Activated CD4-positive, CD25-positive, alpha-beta regulatory T cell treated with anti-CD3 and anti-CD28 coated beads, Interleukin-2, amount 50 U/mL, for 16 hours (primary cell): Measurements from ENCODE around the gene GCLC.
"Not testable (repeated sequence)": the region's sequence is repeated elsewhere in the genome, so short reads cannot be mapped to it uniquely, and the experiment has no call there.

ENCODE experiments used
- DNase-seq: peaks from one replicate; pipeline ENCODE4 v3.0.0-alpha.2; 2020; ENCODE audit warnings: low read depth, low spot score

GCLC gene

GRCh38 chr6:53544470-53545308 lies at the start of gene GCLC:
Gene GCLC (minus strand): TSS chr6:53545101. CDS start chr6:53544645, 456 bp downstream.
- peak; percentile 72 for DNase-seq

GRCh38 chr6:53594596-53594995 lies 49.7 kb upstream of the GCLC start:
- no peak for DNase-seq

GRCh38 chr6:53593001-53593488 lies 48.1 kb upstream of the GCLC start:
- DNase-seq, result no peak

GRCh38 chr6:53591873-53592272 lies 47.0 kb upstream of the GCLC start:
- no peak for DNase-seq

GRCh38 chr6:53588816-53589509 lies 44.1 kb upstream of the GCLC start:
- no peak for DNase-seq

- no peak for DNase-seq
Observed at GRCh38 chr6:53587291-53587690, 42.4 kb upstream of the GCLC start.

DNA sequence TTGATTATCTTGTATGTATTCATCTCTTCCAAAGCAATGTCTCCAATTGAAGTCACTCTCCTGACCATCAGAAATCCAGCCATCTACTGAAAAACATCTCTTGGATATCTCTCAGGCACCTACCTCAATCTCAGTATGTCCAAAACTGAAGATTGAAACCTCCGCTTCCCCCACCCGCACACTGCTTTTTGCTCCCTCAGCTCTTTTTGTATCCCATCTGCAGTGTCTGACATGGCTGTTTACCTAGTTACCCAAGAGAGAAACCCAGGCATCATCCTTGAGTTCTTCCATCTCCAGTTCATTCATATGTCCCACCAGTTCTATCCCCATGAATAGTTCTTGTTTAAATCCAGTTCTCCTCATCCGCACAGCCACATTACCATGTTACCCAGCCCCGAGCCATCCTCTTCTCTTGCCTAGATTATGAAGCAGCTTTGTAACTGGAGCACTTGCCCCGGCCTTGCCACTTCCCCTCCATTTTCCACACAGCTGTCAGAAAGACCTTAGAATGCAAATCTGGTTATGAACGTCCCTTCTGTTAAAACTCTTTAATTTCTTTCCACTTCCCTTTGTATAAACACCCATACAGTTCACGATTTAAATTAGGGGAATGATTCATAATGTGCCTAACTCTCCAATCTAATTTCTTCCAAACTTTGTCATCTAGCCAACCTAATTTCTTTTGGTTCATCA lies 40.5 kb upstream of the GCLC start:
- no peak for DNase-seq

- DNase-seq, result no peak
Observed at GRCh38 chr6:53584726-53585125, 39.8 kb upstream of the GCLC start.

DNA sequence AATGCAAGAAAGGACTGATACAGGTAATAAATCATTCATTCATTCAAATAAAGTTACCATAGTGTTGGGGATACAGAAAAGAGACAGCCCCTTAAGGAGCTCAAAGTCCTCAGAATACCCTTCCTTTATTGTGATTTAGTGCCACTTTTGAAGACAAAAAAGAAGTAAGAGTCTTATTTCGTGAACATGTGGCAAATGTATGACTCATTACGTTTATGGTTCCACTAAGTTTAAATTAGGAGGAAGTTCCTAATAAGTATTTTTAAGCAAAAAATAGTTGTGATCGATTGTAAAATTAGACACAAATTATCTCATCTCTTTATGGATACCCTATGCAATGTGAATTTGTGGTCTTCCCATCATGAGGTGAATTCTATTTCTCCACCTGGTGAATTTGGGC lies 38.5 kb upstream of the GCLC start:
- no peak for DNase-seq

DNA sequence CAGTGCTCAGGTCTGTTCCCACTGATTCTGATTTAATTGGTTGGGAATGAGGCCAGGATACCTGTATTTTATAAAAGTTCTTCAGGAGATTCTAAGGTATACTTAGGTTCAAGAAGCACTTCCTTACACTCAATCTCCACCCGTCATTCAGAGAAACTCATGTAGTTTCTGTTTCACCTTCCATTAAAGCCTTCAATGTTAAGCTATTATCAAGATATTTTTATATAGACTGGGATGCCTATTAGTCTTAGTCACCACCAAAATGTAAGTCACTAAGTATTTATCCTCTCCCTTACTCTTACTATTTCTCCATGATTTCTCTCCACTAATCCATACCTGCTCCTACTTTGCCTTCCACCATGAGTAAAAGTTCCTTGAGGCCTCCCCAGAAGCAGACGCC lies 38.1 kb upstream of the GCLC start:
- no peak for DNase-seq

GRCh38 chr6:53581856-53582255 lies 37.0 kb upstream of the GCLC start:
- DNase-seq, result no peak

DNA sequence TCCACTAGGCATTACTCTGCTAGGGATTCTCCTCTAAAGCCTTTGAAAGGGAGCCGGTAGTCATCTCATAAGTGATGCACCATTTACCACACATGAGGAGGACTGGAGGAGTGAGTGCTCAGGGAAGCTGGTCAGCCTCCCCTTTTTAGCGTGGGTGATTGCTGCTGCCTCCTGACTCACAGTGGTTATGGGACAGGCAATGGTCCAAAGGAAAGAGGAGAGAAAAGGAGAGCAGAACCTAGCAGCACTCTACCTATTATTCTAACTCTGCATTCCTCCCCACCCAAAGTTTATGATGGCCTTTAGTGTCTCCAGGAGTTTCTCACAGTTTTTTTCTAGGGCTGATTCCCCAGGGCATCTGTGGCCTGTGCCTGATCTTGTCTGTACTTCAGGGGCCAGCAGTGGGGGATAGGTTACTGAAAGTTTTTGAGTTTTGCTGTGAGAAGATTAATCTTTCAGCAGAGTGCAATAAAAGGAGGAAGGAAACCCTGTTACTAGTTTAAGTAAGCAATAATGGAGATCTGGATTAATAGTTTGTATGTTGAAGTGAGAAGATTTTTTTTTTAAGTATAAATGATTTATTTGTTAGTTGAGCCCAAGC lies 36.4 kb upstream of the GCLC start:
- DNase-seq, result no peak

GRCh38 chr6:53579338-53579737 lies 34.4 kb upstream of the GCLC start:
- DNase-seq, result no peak

GRCh38 chr6:53578371-53578770 lies 33.5 kb upstream of the GCLC start:
- DNase-seq, result no peak

DNA sequence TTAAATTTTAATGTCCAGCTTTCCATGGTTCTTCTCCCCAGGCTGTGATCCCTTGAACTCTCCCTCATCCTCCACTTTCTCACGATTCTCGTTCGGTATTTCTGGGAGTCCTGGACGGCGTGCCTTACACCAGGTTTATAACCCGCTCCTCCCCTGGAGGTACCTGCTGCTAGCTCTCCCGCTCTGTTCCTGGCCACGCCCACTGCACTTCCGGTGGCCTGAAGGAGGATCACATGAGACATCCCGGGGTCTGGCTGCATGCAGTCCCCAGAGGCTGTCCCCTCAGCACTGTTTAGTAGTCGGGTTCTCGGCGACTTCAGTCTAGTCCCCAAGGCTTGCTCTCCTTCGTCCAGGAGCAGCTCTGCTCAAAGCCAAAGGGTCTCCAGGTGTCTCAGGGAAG lies 28.4 kb upstream of the GCLC start:
- DNase-seq, result no peak

DNA sequence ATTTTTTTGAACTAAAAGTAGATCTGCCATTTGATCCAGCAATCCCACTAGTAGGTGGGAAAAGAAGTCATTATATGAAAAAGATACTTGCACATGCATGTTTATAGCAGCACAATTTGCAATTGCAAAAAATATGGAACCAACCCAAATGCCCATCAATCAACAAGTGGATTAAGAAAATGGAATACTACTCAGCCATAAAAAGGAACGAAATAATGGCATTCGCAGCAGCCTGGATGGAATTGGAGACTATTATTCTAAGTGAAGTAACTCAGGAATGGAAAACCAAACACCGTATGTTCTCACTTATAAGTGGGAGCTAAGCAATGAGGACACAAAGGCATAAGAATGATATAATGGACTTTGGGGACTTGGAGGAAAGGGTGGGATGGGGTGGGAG lies 27.5 kb upstream of the GCLC start:
- DNase-seq, result not testable (repeated sequence)

DNA sequence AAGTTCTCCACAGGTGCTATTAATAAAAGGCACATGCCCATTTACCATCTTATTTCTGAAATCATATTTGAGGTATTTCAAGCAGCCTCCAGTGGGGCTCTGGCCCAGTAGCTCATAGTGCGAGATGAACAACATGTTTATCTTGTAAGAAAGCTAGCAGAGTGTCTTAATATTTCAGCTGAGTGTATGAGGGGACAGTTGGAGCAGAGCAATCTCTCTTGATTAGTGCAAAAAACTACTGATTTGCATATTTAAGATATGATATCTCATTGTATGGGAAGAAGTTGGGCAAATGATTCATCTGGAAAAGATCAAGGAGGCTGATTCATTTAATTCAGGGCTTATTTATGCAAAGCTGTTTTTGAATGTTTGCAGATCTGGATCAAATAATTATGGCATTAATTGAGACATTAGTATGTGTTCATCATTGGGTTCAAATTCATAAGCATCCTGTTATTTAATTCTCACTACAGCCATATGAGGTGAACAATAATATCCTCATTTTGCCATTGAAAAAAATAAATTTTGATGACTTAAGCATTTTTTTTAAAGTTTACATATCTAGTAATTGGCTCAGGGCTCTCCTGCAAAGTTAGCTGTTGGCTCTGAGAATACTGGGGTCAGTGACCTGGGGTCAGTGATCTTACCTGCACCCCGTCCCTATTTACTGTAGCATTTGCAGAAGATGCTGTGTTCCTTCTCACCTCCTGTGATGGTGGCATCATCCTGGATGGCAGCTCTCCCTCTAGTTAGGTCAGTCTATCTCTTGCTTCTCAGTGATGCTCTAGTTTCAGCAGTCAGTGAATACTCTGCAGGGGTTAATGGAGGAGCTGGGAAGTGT lies 24.1 kb upstream of the GCLC start:
- DNase-seq, result no peak

GRCh38 chr6:53567701-53568100 lies 22.8 kb upstream of the GCLC start:
- DNase-seq, result no peak

DNA sequence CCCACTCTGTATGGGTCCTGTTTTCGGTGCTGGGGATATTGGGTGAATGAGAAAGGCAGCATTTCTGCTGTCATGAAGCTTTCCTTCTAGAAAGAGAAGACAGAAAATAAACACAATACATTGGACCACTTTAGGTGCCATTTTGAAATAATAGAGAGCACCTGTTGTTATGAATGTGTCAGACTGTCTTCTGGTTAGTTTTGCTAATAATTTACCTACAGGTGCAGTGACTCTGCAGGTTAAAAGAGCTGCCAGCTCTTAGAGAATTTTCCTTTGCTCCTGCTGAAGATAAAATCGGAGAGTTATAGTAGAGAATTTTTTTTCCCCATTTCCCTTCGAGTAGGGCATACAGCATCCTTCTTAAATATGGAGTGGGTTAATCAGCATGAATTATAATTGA lies 21.9 kb upstream of the GCLC start:
- no peak for DNase-seq

- no peak for DNase-seq
Observed at GRCh38 chr6:53565886-53566285, 21.0 kb upstream of the GCLC start.
